HG02981 (cell line): ENCODE results near the gene AMBRA1.
"Not testable (repeated sequence)": the region's sequence is repeated elsewhere in the genome, so short reads cannot be mapped to it uniquely, and the experiment has no call there.

Experiments
- ATAC-seq: cut with Tn5 transposase; IDR thresholded peaks from one replicate; pipeline ENCODE4 v1.9.1; 2021; ENCODE audit warnings: mild to moderate bottlenecking, moderate library complexity; ENCODE audit not compliant: unreplicated experiment

AMBRA1 gene

GRCh38 chr11:46387456-46387855 is 206.4 kb downstream of the AMBRA1 start:
- ATAC-seq = no peak

- ATAC-seq = no peak
Measured at GRCh38 chr11:46386674-46387073, 207.1 kb downstream of the AMBRA1 start.

- ATAC-seq = no peak
Measured at GRCh38 chr11:46386005-46386578, 207.7 kb downstream of the AMBRA1 start.

- no peak for ATAC-seq
Measured at GRCh38 chr11:46385169-46386004, 208.4 kb downstream of the AMBRA1 start.

DNA sequence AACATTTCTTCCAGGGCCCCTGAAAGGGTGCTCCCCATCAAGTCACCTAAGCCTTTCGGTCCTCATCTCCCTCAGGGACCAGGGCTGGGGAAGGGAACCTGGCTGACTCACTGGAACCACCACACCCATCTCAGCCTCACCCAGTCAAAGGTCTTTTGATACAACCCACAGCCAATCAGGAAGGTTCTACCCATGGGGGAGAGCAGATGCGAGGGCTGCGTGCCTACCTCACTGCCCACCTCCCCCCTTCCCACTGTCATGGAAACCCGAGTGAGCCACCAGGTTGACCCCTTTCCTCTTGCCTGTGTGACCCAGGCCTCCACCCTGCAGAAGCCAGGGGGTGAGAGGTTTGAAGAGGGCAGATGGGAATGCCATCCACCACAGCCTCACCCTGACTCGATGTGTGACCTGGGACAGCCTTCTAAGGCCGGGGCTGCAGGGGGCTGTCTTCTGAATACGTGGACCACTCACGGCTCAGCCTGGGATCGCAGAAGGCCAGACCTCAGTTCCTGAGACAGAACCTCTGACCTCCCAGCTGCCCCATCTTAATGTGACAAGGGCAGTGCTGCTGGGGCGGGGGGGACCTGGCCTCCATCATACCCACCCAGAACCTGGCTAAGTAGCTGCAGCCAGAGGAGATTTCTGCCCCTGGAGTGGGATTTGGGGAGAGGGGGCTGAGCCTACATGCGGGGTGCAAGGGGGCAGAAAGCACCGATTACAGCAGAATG is 209.7 kb downstream of the AMBRA1 start:
- ATAC-seq = no peak

DNA sequence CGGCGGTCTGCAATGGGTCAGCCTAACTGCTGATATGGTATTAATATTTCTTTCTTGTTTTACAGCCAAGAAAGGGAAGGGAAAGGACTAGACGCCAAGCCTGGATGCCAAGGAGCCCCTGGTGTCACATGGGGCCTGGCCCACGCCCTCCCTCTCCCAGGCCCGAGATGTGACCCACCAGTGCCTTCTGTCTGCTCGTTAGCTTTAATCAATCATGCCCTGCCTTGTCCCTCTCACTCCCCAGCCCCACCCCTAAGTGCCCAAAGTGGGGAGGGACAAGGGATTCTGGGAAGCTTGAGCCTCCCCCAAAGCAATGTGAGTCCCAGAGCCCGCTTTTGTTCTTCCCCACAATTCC is 210.4 kb downstream of the AMBRA1 start:
- ATAC-seq = no peak

- ATAC-seq = no peak
Measured at GRCh38 chr11:46382646-46383403, 211.0 kb downstream of the AMBRA1 start.

DNA sequence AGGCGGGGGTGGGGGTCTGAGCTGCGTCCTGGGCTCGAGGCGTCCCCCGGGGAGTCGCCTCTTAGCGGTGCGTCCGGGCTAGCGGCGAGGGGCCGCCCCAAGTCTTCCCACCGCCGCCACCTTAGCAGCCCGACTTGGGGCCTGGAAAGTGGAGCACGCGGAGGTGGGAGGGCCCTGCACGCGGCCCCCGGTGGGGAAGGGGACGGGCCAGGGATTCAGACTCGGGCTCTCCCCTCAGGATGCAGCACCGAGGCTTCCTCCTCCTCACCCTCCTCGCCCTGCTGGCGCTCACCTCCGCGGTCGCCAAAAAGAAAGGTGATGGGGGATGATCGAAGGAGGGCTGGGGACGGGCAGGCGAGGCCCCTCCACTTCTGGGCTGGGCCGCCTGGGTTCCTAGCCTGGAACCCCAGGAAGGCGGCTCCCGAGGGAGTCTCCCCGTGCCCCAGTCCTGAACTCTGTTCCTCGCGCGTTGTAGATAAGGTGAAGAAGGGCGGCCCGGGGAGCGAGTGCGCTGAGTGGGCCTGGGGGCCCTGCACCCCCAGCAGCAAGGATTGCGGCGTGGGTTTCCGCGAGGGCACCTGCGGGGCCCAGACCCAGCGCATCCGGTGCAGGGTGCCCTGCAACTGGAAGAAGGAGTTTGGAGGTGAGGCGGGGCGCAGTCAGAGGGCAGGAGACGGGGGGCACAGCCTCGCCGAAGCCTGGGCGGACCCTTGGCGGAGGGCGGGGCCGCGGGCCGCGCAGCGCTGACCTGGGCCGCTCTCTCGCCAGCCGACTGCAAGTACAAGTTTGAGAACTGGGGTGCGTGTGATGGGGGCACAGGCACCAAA is 211.8 kb downstream of the AMBRA1 start:
- no peak for ATAC-seq

- no peak for ATAC-seq
Measured at GRCh38 chr11:46381048-46381818, 212.6 kb downstream of the AMBRA1 start, which contains the start of gene MDK. MDK (plus strand) TSS chr11:46381669; CDS start chr11:46382058, 389 bp downstream.

DNA sequence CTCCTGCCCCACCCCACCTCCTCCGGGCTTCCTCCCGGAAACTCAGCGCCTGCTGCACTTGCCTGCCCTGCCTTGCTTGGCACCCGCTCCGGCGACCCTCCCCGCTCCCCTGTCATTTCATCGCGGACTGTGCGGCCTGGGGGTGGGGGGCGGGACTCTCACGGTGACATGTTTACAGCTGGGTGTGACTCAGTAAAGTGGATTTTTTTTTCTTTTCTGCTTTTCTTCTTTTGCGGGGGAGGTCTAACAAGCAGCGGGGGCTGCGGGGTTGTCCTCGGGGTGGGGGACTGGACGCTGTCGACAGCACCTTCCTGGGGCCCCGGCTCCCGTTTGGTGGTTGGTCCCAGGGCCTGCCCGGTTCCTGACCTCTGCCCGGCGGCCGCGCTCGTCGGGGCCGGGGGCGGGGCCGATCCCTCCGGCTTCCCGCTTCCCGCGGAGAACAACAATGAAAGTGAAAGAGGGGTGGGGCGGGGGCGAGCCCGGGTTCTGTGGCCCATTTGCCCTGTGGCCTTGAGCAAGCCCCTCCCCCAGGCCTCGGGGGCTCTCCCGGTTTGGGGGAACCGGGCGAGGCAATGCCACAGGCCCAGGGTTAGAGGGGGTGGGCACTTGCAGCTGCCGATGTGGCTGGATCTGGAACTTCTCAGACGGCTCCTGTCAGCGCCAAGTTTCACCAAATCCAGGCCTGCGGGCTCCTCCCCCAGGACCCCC is 213.3 kb downstream of the AMBRA1 start:
- ATAC-seq = no peak

DNA sequence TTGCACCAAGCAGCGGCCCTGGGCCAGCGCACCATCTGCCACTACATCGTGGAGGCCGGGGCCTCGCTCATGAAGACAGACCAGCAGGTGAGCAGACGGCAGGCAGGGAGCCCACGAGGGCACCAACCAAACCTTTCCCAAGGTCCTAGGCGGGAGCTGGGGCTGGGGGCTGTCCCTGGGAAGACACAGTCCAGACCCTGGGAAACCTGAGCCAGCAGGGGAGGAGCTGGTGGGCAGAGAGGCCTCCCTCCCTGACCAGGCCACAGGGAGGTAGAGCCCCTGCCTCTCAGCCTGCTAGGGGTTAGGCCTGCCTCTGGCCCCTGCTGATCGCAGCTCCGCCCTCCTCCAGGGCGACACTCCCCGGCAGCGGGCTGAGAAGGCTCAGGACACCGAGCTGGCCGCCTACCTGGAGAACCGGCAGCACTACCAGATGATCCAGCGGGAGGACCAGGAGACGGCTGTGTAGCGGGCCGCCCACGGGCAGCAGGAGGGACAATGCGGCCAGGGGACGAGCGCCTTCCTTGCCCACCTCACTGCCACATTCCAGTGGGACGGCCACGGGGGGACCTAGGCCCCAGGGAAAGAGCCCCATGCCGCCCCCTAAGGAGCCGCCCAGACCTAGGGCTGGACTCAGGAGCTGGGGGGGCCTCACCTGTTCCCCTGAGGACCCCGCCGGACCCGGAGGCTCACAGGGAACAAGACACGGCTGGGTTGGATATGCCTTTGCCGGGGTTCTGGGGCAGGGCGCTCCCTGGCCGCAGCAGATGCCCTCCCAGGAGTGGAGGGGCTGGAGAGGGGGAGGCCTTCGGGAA is 214.1 kb downstream of the AMBRA1 start:
- not testable (repeated sequence) for ATAC-seq

DNA sequence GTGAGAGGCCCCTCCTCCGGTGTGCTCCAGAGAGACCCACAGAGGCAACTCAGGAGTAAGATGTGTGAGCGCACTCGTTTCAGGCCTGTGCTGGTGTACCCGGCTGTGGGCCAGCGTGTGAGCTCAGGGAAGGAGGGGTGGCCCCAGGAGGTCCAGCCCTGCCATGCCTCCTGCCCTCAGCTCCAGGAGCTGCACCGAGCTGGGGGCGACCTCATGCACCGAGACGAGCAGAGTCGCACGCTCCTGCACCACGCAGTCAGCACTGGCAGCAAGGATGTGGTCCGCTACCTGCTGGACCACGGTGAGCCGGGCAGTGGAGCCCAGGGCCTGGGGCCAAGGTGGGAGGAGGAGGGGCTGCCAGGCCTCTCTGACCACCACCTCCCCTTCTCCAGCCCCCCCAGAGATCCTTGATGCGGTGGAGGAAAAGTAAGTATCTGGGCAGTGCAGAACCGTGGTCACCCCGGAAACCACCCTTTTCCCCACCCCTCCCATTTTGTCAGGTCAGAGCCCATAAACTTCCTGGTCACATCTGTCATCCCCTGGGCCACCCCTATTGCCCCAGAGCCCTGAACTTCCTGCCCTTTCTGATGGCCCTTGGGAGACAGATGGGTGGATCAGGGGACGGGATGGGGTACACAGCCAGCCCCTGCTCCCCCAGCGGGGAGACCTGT is 214.9 kb downstream of the AMBRA1 start:
- no peak for ATAC-seq

GRCh38 chr11:46378296-46378695 is 215.5 kb downstream of the AMBRA1 start:
- ATAC-seq = no peak

DNA sequence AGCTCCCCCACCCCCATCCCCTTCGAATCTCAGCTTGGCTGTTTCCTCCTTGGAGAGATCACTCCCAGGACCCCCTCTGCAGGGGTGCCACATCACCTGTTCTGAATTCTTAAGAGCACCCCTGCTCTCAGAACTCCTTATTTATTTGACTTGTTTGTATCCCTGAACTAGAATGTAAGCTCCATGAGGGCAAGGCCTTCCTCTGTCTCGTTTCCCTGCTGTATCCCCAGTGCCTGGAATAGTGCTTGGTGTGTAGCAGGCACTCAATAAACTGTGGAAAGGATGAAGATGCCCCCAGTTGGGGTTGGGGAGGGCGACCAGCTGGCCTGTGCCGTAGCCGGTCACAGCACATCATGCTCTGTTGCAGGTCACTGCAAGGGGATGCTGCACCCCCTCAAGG is 216.0 kb downstream of the AMBRA1 start:
- ATAC-seq = no peak

DNA sequence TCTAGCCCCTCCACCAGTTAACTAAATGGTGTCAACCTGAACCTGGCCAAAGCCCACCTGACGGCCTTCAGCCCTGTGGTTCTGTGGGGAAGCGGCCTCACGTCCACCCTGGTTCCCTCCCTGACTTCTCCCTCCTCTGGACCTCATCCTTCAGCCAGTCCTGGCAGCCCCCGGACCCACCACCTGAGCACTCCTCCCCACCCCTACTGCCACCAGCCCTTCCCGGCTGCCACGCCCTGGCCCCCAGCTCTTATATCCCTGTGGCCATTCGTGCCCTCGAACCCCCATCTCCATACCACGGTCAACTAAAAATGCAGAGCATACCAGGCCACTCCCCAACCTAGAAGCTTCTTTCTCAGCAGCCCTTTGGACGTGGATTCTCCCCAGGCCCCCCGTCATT is 216.5 kb downstream of the AMBRA1 start:
- ATAC-seq = no peak

- no peak for ATAC-seq
Measured at GRCh38 chr11:46376258-46377050, 217.4 kb downstream of the AMBRA1 start.
